HepG2 (cell line): Measurements from ENCODE around the gene PPIG. TPM values are rescaled to one million over a fixed set of nuclear protein-coding genes. Genes with fewer than 3 reads are reported as not detected.

ENCODE experiments used
- ARNTL ChIP-seq: sonication (generic); formaldehyde crosslinking; IDR thresholded peaks from 2 replicates; pipeline ENCODE4 v1.4.0; 2020; ENCODE audit warnings: mild to moderate bottlenecking, missing genetic modification reagents
- ATF7-NPFF ChIP-seq: sonication (generic); formaldehyde crosslinking; IDR thresholded peaks from 2 replicates; pipeline ENCODE4 v1.8.1; 2023; ENCODE audit warnings: mild to moderate bottlenecking, low read depth, missing genetic modification reagents, moderate library complexity
- CREB1 ChIP-seq, 2 experiments: fragments of 450-650 bp in 1 of 2; IDR thresholded peaks; 2 replicates each; pipeline ENCODE4 v1.6.1; 2016 to 2017; ENCODE audit warnings: control low read depth in 1 of 2, mild to moderate bottlenecking in 1 of 2, missing compliant biosample characterization in 1 of 2, missing genetic modification characterization in 1 of 2
- FOXC1 ChIP-seq: sonication (generic); formaldehyde crosslinking; IDR thresholded peaks from 2 replicates; pipeline ENCODE4 v1.8.0; 2022; ENCODE audit warnings: mild to moderate bottlenecking, missing genetic modification reagents, borderline replicate concordance
- FOXJ3 ChIP-seq: sonication (generic); formaldehyde crosslinking; IDR thresholded peaks from 2 replicates; pipeline ENCODE4 v1.4.0; 2020; ENCODE audit warnings: missing genetic modification reagents, mild to moderate bottlenecking, borderline replicate concordance
- HDAC2 ChIP-seq: sonication (generic); formaldehyde crosslinking; IDR thresholded peaks from 2 replicates; pipeline ENCODE4 v1.4.0; 2020; ENCODE audit warnings: missing genetic modification reagents
- HDAC6 ChIP-seq: fragments of 200-600 bp; sonication (generic); IDR thresholded peaks from 2 replicates; pipeline ENCODE4 v1.7.0; 2017; ENCODE audit warnings: mild to moderate bottlenecking, antibody characterized with exemption, low read length, low read depth
- HNF4G ChIP-seq, 2 experiments: sonication (generic) in 1 of 2; formaldehyde crosslinking in 1 of 2; IDR thresholded peaks; 2 replicates each; pipeline versions ENCODE4 v1.4.0 to v1.6.1; 2011 to 2020; ENCODE audit warnings: borderline replicate concordance in 2 of 2, low read depth in 2 of 2, mild to moderate bottlenecking in 2 of 2, low read length in 1 of 2, missing genetic modification reagents in 1 of 2, moderate library complexity in 1 of 2
- HOXA7 ChIP-seq: sonication (generic); formaldehyde crosslinking; IDR thresholded peaks from 2 replicates; pipeline ENCODE4 v1.8.1; 2022; ENCODE audit warnings: mild to moderate bottlenecking, missing genetic modification reagents, moderate library complexity
- KAT7 ChIP-seq: IDR thresholded peaks from 2 replicates; pipeline ENCODE4 v1.6.1; 2018; ENCODE audit warnings: borderline replicate concordance, missing compliant biosample characterization
- KLF13 ChIP-seq: sonication (generic); formaldehyde crosslinking; IDR thresholded peaks from 2 replicates; pipeline ENCODE4 v1.4.0; 2020; ENCODE audit warnings: mild to moderate bottlenecking, missing genetic modification reagents
- KLF6 ChIP-seq: IDR thresholded peaks from 2 replicates; pipeline ENCODE4 v1.8.0; 2016; ENCODE audit warnings: missing biosample characterization, missing genetic modification reagents
- MEF2D ChIP-seq: sonication (generic); formaldehyde crosslinking; IDR thresholded peaks from 2 replicates; pipeline ENCODE4 v1.5.1; 2020; ENCODE audit warnings: mild to moderate bottlenecking, missing genetic modification reagents
- MTERF4 ChIP-seq: sonication (generic); formaldehyde crosslinking; IDR thresholded peaks from 2 replicates; pipeline ENCODE4 v1.8.0; 2023; ENCODE audit warnings: mild to moderate bottlenecking, missing genetic modification reagents
- NCOR1 ChIP-seq: fragments of 200-600 bp; sonication (generic); IDR thresholded peaks from 2 replicates; pipeline ENCODE4 v1.7.0; 2017; ENCODE audit warnings: antibody characterized with exemption, low read length, borderline replicate concordance
- PITX1 ChIP-seq: sonication (generic); formaldehyde crosslinking; IDR thresholded peaks from 2 replicates; pipeline ENCODE4 v1.5.1; 2020; ENCODE audit warnings: mild to moderate bottlenecking, missing genetic modification reagents
- PTBP1 ChIP-seq: fragments of 200-400 bp; formaldehyde crosslinking; IDR thresholded peaks from 2 replicates; pipeline ENCODE4 v1.6.1; 2018; ENCODE audit warnings: low read length, low read depth; ENCODE audit not compliant: poor library complexity, severe bottlenecking
- SIX1 ChIP-seq: sonication (generic); formaldehyde crosslinking; IDR thresholded peaks from 2 replicates; pipeline ENCODE4 v1.4.0; 2020; ENCODE audit warnings: missing genetic modification reagents, borderline replicate concordance
- TBX2 ChIP-seq: sonication (generic); formaldehyde crosslinking; IDR thresholded peaks from 2 replicates; pipeline ENCODE4 v1.5.0; 2020; ENCODE audit warnings: missing genetic modification reagents, mild to moderate bottlenecking, borderline replicate concordance
- THYN1 ChIP-seq: sonication (generic); formaldehyde crosslinking; IDR thresholded peaks from 2 replicates; pipeline ENCODE4 v1.8.1; 2023; ENCODE audit warnings: low read depth, mild to moderate bottlenecking, moderate library complexity, missing genetic modification reagents, borderline replicate concordance
- ZBTB42 ChIP-seq: sonication (generic); formaldehyde crosslinking; IDR thresholded peaks from 2 replicates; pipeline ENCODE4 v1.5.0; 2020; ENCODE audit warnings: mild to moderate bottlenecking, missing genetic modification reagents
- ZNF253 ChIP-seq: sonication (generic); formaldehyde crosslinking; IDR thresholded peaks from 2 replicates; pipeline ENCODE4 v1.8.0; 2022; ENCODE audit warnings: mild to moderate bottlenecking, missing genetic modification reagents, borderline replicate concordance
- ZNF264 ChIP-seq: sonication (generic); formaldehyde crosslinking; IDR thresholded peaks from 2 replicates; pipeline ENCODE4 v1.4.0; 2020; ENCODE audit warnings: missing genetic modification reagents
- ZNF282 ChIP-seq: fragments of 450-650 bp; IDR thresholded peaks from 2 replicates; pipeline ENCODE4 v1.6.1; 2018; ENCODE audit not compliant: partially characterized antibody
- ZNF484 ChIP-seq: sonication (generic); formaldehyde crosslinking; IDR thresholded peaks from 2 replicates; pipeline ENCODE4 v1.5.1; 2020; ENCODE audit warnings: mild to moderate bottlenecking, low read depth, missing genetic modification reagents, borderline replicate concordance
- ZNF563 ChIP-seq: sonication (generic); formaldehyde crosslinking; IDR thresholded peaks from 2 replicates; pipeline ENCODE4 v1.8.0; 2022; ENCODE audit warnings: mild to moderate bottlenecking, moderate library complexity, missing genetic modification reagents
- ZNF772 ChIP-seq: sonication (generic); formaldehyde crosslinking; IDR thresholded peaks from 2 replicates; pipeline ENCODE4 v1.5.0; 2020; ENCODE audit warnings: mild to moderate bottlenecking, missing genetic modification reagents
- ZNF788 ChIP-seq: sonication (generic); formaldehyde crosslinking; IDR thresholded peaks from 2 replicates; pipeline ENCODE4 v1.5.0; 2020; ENCODE audit warnings: mild to moderate bottlenecking, missing genetic modification reagents, borderline replicate concordance
- ZNF883 ChIP-seq: sonication (generic); formaldehyde crosslinking; IDR thresholded peaks from 2 replicates; pipeline ENCODE4 v1.5.1; 2020; ENCODE audit warnings: mild to moderate bottlenecking, missing genetic modification reagents; ENCODE audit errors: not compliant biosample characterization
- ZZZ3 ChIP-seq: sonication (generic); formaldehyde crosslinking; IDR thresholded peaks from 2 replicates; pipeline ENCODE4 v1.4.0; 2020; ENCODE audit warnings: missing genetic modification reagents, mild to moderate bottlenecking, borderline replicate concordance
- polyA plus RNA-seq, 8 experiments: library from polyadenylated mRNA; depleted of rRNA in 3 of 8; stranded (reverse) in 7 of 8; unstranded in 1 of 8; fragments of >200 nt; fragmentation: Illumina TruSeq in 4 of 8; extraction: Trizol in 4 of 8; gene quantifications; 2 replicates each; pipeline versions ENCODE4 v1.2.1 to v1.2.3, GENCODE V29; 2011 to 2016; ENCODE audit warnings: low read depth in 4 of 8, missing spikeins in 1 of 8, mixed read lengths in 1 of 8; ENCODE audit not compliant: insufficient read depth in 1 of 8
- total RNA-seq, 5 experiments: library from RNA; depleted of rRNA; stranded (reverse); fragments of >200 nt; fragmentation: Illumina TruSeq; extraction: Trizol; gene quantifications; 2 replicates each; pipeline ENCODE4 v1.2.3, GENCODE V29; 2016; ENCODE audit warnings: low read depth in 1 of 5

The PPIG gene
- total and polyA plus RNA-seq, 2 of the 13 experiments (the other 11 are each of a cell fraction or from before 2014, with no cell fraction given), result 31.3 to 81.0 TPM

GRCh38 chr2:169573974-169574299 is 10.2 kb upstream of the PPIG start (continued):
- TF ChIP-seq CREB1 (IDR thresholded peaks at IDR 0.05), result no peak
- peak; percentile 80; the same call in 1 of the 2 replicates for TF ChIP-seq CREB1 (CRISPR knock-in tag; IDR thresholded peaks at IDR 0.05)
- TF ChIP-seq ZNF282, result no peak
- peak; percentile 6; the same call in 1 of the 2 replicates for TF ChIP-seq KLF6 (CRISPR knock-in tag)
- no peak for TF ChIP-seq MTERF4 (CRISPR knock-in tag)
- no peak for TF ChIP-seq PTBP1
- TF ChIP-seq PITX1 (CRISPR knock-in tag), result no peak
- TF ChIP-seq ZNF563 (CRISPR knock-in tag), result no peak
- TF ChIP-seq MEF2D, result no peak
- peak; percentile 6; the same call in 1 of the 2 replicates for TF ChIP-seq ATF7-NPFF (CRISPR knock-in tag)
- TF ChIP-seq HOXA7, result no peak
- no peak for TF ChIP-seq HDAC6
- no peak for TF ChIP-seq ZNF883 (CRISPR knock-in tag)
- no peak for TF ChIP-seq FOXC1 (CRISPR knock-in tag)
- TF ChIP-seq SIX1, result no peak
- no peak for TF ChIP-seq HNF4G (IDR thresholded peaks at IDR 0.05; ENCODE audit: borderline replicate concordance, low read depth, low read length)
- TF ChIP-seq HNF4G (CRISPR knock-in tag; IDR thresholded peaks at IDR 0.05; ENCODE audit: borderline replicate concordance, low read depth), result no peak
- no peak for TF ChIP-seq HDAC2
- TF ChIP-seq ZNF484 (CRISPR knock-in tag), result no peak
- no peak for TF ChIP-seq ZNF788 (CRISPR knock-in tag)
- no peak for TF ChIP-seq ZZZ3 (CRISPR knock-in tag)
- no peak for TF ChIP-seq KLF13 (CRISPR knock-in tag)
- TF ChIP-seq FOXJ3 (CRISPR knock-in tag), result 0 out of 2 replicates have a peak, but pooled peaks have one; percentile 9
- TF ChIP-seq ARNTL (CRISPR knock-in tag), result no peak
- no peak for TF ChIP-seq ZNF264
- TF ChIP-seq TBX2 (CRISPR knock-in tag), result 0 out of 2 replicates have a peak, but pooled peaks have one; percentile 2
- TF ChIP-seq ZNF253 (CRISPR knock-in tag), result no peak
- TF ChIP-seq ZBTB42 (CRISPR knock-in tag), result no peak
- no peak for TF ChIP-seq NCOR1
- 0 out of 2 replicates have a peak, but pooled peaks have one; percentile 88 for TF ChIP-seq THYN1
- TF ChIP-seq KAT7 (CRISPR knock-in tag), result no peak
- TF ChIP-seq ZNF772 (CRISPR knock-in tag), result 0 out of 2 replicates have a peak, but pooled peaks have one; percentile 9
